Right atrium auricular region (tissue), 2 donors: Measurements from ENCODE around the gene PTH1R. TPM values are rescaled to one million over a fixed set of nuclear protein-coding genes. Genes with fewer than 3 reads are reported as not detected.

ENCODE experiments used
- DNase-seq: peaks from one replicate; pipeline ENCODE4 v3.0.0-alpha.2; 2019; ENCODE audit warnings: low spot score
- H3K27ac ChIP-seq, 2 donors: fragments of 200-600 bp; sonication (generic); 1 replicate in 1 of 2; 2 replicates in 1 of 2; pipeline ENCODE4 v1.5.1; 2016 to 2019
- H3K27me3 ChIP-seq, 2 donors: fragments of 200-600 bp; sonication (generic); one replicate each; pipeline versions ENCODE4 v1.5.1 to v1.6.0; 2017 to 2019
- H3K36me3 ChIP-seq: fragments of 200-600 bp; sonication (generic); one replicate; pipeline ENCODE4 v1.5.1; 2016
- H3K4me1 ChIP-seq, 2 donors: fragments of 200-600 bp; sonication (generic); one replicate each; pipeline versions ENCODE4 v1.5.1 to v1.6.0; 2017 to 2019
- H3K4me3 ChIP-seq, 2 donors: fragments of 200-600 bp; sonication (generic); 1 replicate in 1 of 2; 2 replicates in 1 of 2; pipeline ENCODE4 v1.5.1; 2017 to 2019; ENCODE audit warnings: mild to moderate bottlenecking in 1 of 2, moderate library complexity in 1 of 2
- H3K9me3 ChIP-seq, 2 donors: fragments of 200-600 bp; sonication (generic); one replicate each; pipeline ENCODE4 v1.5.1; 2019
- CTCF ChIP-seq, 2 donors: fragments of 200-600 bp; sonication (generic); IDR thresholded peaks; one replicate each; pipeline ENCODE4 v1.5.1; 2019; ENCODE audit warnings: antibody characterized with exemption in 2 of 2
- total RNA-seq, 2 donors: library from RNA; depleted of rRNA; stranded (reverse); fragments of >200 nt; gene quantifications; one replicate each; pipeline ENCODE4 v1.1.0, GENCODE V29; 2016

Gene PTH1R
- total RNA-seq, 2 donors from 2014 or later, result 7.2 to 10.1 TPM

DNA sequence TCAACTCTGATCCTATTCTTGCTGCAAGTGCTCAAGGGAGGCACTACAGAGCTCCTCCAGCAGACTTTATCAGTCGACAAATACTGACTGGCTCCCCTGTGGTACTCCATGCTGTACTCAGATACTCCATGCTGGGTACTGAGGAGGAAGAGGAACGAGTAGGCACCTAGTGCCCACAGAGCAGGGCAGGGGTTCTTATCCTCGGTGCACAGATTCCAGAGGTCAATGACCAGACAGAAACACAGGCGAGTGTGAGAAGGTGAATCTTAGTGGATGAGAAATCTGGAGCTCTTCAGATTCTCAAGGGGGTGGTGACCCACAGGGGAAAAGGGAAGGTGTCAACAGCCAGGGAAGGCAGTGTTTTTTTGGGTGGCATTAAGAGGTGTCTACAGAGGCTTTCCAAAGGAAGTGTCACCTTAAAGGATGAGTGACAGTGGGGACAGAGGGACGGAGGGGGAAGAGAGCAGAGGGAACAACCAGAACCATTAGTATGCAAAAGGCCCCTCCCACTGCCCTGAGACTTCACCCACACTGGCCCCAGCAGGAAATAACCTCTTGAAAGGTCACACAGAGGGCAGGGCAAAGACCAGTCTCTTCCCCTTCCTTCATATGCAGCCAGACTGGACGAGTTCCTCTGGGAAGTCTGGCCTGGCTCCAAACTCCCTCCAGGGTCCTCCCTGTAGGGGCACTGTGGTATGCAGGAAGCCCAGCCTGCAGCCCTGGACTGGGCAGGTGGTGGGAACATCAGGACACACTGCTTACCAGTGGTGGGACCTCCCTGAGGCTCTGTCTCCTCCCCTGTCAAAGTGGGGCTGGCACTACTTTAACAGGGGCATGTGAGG, 71.5 kb downstream of the PTH1R start:
- Histone ChIP-seq H3K9me3 (no peaks in the 10 kb centered on the region), H3K36me3 (no peaks in the 10 kb centered on the region), H3K4me3 (no peak overlapping the region), H3K4me1 (peaks cover 0 to 86% of the 10 kb centered on the region in 2 donors), H3K27ac (peak overlapping the region; percentile 82 to 86), H3K27me3 (no peaks in the 10 kb centered on the region)
- no peak for DNase-seq
- TF ChIP-seq CTCF (IDR thresholded peaks at IDR 0.05), result no peak

GRCh38 chr3:46950177-46950576, 72.7 kb downstream of the PTH1R start:
- TF ChIP-seq CTCF (IDR thresholded peaks at IDR 0.05), result no peak
- Histone ChIP-seq H3K9me3 (no peaks in the 10 kb centered on the region), H3K4me3 (no peak overlapping the region), H3K27me3 (no peaks in the 10 kb centered on the region), H3K36me3 (no peaks in the 10 kb centered on the region), H3K27ac (peak overlapping the region; percentile 82 to 86), H3K4me1 (peaks cover 0 to 86% of the 10 kb centered on the region in 2 donors)
- DNase-seq, result no peak

DNA sequence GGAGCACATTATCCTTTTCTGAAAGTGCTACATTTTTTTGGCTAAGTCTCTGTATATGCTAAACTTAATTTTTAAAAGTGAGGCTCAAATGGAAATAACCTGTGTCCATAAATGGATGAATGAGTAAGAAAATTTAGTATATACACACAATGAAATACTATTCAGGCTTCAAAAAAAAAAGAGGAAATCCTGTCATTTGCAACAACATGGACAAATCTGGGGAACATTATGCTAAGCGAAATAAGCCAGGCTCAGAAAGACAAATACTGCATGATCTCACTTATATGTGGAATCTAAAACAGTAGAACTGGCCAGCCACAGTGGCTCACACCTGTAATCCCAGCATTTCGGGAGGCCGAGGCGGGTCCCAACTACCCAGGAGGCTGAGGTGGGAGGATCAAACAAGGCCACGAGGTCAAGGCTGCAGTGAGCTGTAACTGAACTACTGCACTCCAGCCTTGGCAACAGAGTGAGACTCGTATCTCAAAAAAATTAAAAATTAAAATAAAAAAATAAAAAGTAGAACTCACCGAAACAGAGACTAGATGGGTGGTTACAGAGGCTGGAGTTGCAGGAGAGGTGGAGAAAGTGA, 73.2 kb downstream of the PTH1R start:
- Histone ChIP-seq H3K4me3 (no peak overlapping the region), H3K27me3 (no peaks in the 10 kb centered on the region), H3K27ac (peak overlapping the region; percentile 82 to 86), H3K9me3 (no peaks in the 10 kb centered on the region), H3K36me3 (no peaks in the 10 kb centered on the region), H3K4me1 (peaks cover 0 to 87% of the 10 kb centered on the region in 2 donors)
- no peak for DNase-seq
- TF ChIP-seq CTCF (IDR thresholded peaks at IDR 0.05), result no peak

GRCh38 chr3:46952813-46953212, 75.3 kb downstream of the PTH1R start:
- TF ChIP-seq CTCF (IDR thresholded peaks at IDR 0.05), result no peak
- Histone ChIP-seq H3K4me1 (peaks cover 0 to 87% of the 10 kb centered on the region in 2 donors), H3K4me3 (no peak overlapping the region), H3K9me3 (no peaks in the 10 kb centered on the region), H3K27ac (peak overlapping the region; percentile 13 to 41), H3K27me3 (no peaks in the 10 kb centered on the region), H3K36me3 (no peaks in the 10 kb centered on the region)
- no peak for DNase-seq

Other genes with a start within 250 kb of the PTH1R start
- 10 to 100 TPM in 1 of 2 donors, 1 to 10 TPM in 1; 8.3 to 12.5 TPM for gene ALS2CL, start 184.0 kb upstream of the PTH1R start, total RNA-seq
- not detected for gene TMIE, start 176.3 kb upstream of the PTH1R start, total RNA-seq
- gene PRSS50, start 159.9 kb upstream of the PTH1R start, total RNA-seq, result under 1 TPM in 1 of 2 donors, not detected in 1; 0.12 TPM
- gene MYL3, start 14.3 kb upstream of the PTH1R start, total RNA-seq, result 100 to 1,000 TPM; 208 to 223 TPM
- gene CCDC12, start 99.0 kb downstream of the PTH1R start, total RNA-seq, result 10 to 100 TPM; 27.5 to 38.6 TPM
- gene NBEAL2, start 101.9 kb downstream of the PTH1R start, total RNA-seq, result 10 to 100 TPM in 1 of 2 donors, 1 to 10 TPM in 1; 7.5 to 15.3 TPM